Bronchus fibroblast of lung (primary cell): Measurements from ENCODE around the gene TTL. TPM values are rescaled to one million over a fixed set of nuclear protein-coding genes. Genes with fewer than 3 reads are reported as not detected.

Source experiments
- total RNA-seq: library from RNA; depleted of rRNA; stranded (reverse); fragments of >200 nt; gene quantifications from 2 replicates; pipeline ENCODE4 v1.2.3, GENCODE V29; 2015

Gene TTL
- 33.0 and 38.9 TPM in 2 replicates for total RNA-seq

GRCh38 chr2:112481528-112482233 is at the start of gene TTL:
TSS of gene TTL (plus strand) at chr2:112482156. CDS start at chr2:112482345, 189 bp downstream.

GRCh38 chr2:112433480-112433879 is 48.5 kb upstream of the TTL start, which contains the start of gene RGPD8:
TSS of gene RGPD8 (minus strand) at chr2:112433645. CDS start at chr2:112433453, 192 bp downstream.

DNA sequence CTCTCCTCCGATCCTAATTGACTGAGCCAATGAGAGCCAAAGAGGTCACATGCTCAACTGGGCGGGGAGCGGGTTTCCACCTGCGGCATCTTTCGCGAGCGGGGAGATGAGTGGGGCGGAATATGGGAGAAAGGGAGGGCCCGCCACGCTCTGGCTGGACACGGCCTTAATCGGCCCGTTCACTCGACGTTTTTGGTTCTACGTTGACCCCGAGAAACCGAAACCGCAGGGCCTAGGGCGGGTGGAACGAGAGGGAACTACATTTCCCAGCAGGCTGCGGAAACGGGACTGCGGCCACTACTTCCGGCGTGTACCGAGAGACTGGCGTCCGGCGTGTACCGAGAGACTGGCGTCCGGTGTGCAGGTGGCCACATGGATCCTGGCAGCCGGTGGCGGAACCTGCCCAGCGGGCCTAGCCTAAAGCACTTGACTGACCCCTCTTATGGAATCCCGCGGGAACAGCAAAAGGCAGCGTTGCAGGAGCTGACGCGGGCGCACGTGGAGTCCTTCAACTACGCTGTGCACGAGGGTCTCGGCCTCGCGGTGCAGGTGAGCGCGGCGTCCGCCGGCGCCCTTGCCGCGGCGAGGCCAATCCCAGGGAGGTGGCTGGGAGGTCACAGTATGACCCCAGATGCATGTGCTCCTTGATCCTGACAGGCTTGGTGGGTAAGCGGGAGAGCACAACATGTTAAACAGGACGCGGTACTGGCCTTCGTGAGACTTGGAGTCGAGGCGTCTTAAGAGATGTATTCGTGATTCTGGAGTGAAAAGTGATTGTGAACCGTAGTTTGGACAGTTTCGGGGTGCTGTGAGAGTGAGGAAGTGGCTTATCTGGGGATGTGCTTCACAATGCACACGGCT is 60.4 kb downstream of the TTL start, which contains the start of gene POLR1B:
Gene POLR1B, plus strand, starts transcription at position 343 of the 861 bp plus-strand sequence. Its CDS starts 30 bp downstream, at position 373.

GRCh38 chr2:112584134-112584890 is 102.4 kb downstream of the TTL start, which contains the start of gene CHCHD5:
TSS of gene CHCHD5 (plus strand) at chr2:112584609. CDS start at chr2:112584648, 39 bp downstream.

Other genes starting within 250 kb of the TTL start
- 0.74 and 2.5 TPM in 2 replicates for gene ZC3H8, start 227.1 kb upstream of the TTL start, total RNA-seq
- 1.3 and 1.5 TPM in 2 replicates for gene ZC3H6, start 206.6 kb upstream of the TTL start, total RNA-seq
- gene RGPD8, start 48.5 kb upstream of the TTL start, total RNA-seq: 1.6 and 2.4 TPM in 2 replicates
- 10.7 and 10.8 TPM in 2 replicates for gene POLR1B, start 60.3 kb downstream of the TTL start, total RNA-seq
- gene CHCHD5, start 102.5 kb downstream of the TTL start, total RNA-seq: 28.1 and 33.0 TPM in 2 replicates
- gene SLC20A1, start 163.8 kb downstream of the TTL start, total RNA-seq: 49.7 and 51.4 TPM in 2 replicates
- gene NT5DC4, start 238.9 kb downstream of the TTL start, total RNA-seq: not detected in 2 replicates